Hindlimb muscle (tissue), 1 donor: ENCODE data around the gene LHX6. TPM values are rescaled to one million over a fixed set of nuclear protein-coding genes. Genes with fewer than 3 reads are reported as not detected.

ENCODE experiments used
- DNase-seq: peaks from one replicate; pipeline ENCODE4 v3.0.0-alpha.2; 2013
- polyA plus RNA-seq: library from polyadenylated mRNA; unstranded; fragments of 120-200 nt; gene quantifications from one replicate; pipeline ENCODE4 v1.2.1, GENCODE V29; 2013; ENCODE audit not compliant: insufficient read length

The LHX6 gene
- polyA plus RNA-seq, 1 donor: 7.7 TPM

- no peak for DNase-seq
These were observed 5.4 kb upstream of the LHX6 start for GRCh38 chr9:122234022-122234748.

DNA sequence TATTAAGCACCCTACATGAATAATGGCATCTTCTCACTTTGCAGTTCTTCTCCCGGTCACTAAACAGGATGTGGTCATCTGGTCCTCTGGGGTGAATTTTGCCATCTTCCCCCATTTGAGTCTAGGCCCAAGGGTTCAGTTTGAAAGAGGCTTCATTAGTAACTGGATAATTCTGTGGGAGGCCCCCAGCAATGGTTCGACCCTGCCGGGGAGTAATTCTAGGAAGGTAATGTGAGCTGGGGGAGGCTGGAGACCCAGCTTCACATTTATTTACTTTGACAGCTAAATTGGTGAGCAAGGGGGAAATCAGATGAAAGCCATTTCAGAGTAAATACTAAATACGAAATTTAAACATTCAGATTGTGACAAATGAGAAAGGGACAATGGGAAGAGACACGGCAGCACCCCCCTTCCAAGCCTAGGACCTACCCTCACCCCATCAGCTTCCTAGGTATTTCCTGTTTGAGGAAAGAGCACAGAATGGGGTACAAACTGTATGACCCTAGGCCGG, 4.1 kb upstream of the LHX6 start:
- DNase-seq: no peak

- no peak for DNase-seq
These were observed 704 bp upstream of the LHX6 start for GRCh38 chr9:122229485-122229837.

GRCh38 chr9:122228191-122228567, 578 bp downstream of the LHX6 start:
- DNase-seq: no peak

DNA sequence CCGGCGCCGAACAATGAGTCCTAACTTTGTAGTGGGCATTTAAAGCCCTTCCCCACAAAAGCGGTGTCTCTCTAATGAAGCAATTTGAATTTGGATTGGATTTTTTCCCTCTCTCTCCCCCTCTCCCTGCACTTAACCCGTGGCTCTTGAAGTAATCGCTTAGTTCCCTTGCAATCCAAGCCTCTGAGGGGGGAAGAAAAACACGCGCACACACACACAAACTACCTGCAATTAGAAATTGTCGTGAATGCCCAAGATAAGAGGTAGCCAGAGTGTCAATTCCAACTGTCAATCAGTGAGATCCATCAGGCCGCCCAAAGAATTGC, 1.2 kb downstream of the LHX6 start:
- DNase-seq: no peak

GRCh38 chr9:122226758-122227574, 1.8 kb downstream of the LHX6 start:
- DNase-seq: no peak

- no peak for DNase-seq
These were observed 2.5 kb downstream of the LHX6 start for GRCh38 chr9:122226142-122226757.

DNA sequence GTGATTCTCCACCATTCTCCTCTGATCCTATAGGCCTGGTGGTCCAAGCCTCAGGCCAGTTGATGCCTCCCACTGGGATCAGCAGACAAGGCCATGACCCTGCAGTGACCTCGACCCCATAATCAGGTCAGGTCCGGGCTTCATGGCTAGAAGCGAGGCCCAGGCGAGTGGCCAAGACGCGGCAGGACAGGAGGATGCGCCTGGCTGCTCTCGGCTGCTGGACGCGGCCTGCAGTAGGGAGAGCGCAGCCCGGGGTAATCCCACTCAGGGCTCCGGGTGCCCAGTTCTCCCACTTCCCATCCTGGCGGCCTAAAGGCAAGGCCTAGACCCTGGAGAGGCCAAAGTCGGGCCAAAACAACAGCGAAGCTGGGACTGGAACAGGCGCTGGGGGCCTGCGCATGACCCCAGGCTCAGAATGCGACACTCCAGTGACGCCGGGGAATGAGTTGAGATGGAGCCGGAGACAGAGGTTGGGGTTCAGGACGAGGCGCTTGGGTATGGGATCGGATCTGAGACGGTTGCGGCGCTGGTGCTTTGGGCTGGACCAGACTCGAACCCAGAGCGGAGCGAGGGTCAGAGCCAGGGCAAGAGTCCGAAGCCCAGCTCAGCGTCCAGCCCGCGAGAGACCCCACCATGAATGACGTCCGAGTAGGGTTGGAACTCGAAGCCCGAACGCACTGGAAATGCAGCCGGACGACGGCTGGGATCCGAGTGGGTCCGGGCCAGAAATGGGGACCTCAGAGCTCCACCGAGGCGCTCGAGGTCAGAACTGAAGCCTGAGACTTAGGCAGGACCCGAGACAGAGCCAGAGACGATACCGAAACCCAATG, 3.2 kb downstream of the LHX6 start:
- DNase-seq: no peak

- DNase-seq: no peak
These were observed 5.3 kb downstream of the LHX6 start for GRCh38 chr9:122223435-122223834.

DNA sequence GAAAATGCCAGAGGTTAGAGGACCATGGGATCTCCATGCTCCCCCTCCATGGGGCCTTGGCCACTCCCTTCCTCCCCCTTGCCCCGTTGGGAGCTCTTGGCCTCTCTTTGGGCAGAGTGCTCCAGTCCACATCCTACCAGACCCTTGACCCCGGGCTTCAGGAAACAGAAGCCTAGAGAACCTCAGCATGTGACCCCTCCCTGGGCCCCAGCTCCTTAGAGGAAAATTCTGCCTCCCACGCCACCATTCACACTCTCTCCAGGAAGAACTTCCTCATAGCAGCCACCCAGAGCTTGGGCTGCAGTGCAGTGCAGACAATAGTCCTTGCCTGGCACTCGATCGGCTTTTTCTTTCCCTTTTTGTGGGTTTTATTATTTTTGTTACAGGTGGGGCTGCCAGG, 6.0 kb downstream of the LHX6 start:
- DNase-seq: no peak

GRCh38 chr9:122221183-122221811, 7.5 kb downstream of the LHX6 start:
- no peak for DNase-seq

- DNase-seq: no peak
These were observed 8.0 kb downstream of the LHX6 start for GRCh38 chr9:122220673-122221182.

DNA sequence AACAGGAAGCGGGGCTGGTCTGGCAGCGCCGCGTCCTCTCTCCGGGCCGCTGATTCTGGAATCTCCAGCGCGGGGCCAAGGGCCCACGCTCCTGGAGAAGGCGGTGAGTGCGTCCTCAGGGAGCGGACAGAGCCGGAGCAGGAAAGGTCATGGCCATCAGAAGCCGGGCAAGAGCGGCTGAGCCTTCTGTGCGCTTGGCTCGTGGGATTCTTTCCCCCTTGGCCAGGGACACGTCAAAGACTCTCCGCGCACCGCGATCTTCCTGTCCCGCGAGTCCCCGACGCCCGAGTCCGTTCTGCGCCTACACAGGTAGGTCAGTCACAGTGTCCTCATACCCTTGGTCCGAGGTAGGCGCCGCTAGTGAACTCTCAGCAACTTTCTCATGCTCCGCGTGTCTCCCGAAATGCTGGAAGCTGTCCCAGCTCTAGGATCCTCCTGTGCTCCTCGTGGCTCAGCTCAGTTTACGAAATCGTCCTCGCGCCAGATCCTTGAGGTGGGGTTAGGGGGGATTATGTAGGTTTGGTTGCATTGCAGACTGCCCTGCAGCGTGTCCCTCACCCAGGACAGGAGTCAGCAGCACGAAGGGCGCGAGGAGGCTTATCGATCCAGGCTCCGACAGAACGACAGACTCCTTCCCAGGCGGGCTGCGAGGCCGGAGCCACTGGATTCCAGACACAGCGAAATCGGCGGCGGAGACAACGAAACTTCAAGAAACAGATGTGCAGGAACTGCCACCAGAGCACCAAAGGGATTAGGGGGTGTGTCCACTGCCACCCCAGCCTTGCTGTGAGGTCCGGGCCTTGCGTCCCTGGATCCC, 8.7 kb downstream of the LHX6 start:
- DNase-seq: no peak

- no peak for DNase-seq
These were observed 9.6 kb downstream of the LHX6 start for GRCh38 chr9:122218935-122219855.

DNA sequence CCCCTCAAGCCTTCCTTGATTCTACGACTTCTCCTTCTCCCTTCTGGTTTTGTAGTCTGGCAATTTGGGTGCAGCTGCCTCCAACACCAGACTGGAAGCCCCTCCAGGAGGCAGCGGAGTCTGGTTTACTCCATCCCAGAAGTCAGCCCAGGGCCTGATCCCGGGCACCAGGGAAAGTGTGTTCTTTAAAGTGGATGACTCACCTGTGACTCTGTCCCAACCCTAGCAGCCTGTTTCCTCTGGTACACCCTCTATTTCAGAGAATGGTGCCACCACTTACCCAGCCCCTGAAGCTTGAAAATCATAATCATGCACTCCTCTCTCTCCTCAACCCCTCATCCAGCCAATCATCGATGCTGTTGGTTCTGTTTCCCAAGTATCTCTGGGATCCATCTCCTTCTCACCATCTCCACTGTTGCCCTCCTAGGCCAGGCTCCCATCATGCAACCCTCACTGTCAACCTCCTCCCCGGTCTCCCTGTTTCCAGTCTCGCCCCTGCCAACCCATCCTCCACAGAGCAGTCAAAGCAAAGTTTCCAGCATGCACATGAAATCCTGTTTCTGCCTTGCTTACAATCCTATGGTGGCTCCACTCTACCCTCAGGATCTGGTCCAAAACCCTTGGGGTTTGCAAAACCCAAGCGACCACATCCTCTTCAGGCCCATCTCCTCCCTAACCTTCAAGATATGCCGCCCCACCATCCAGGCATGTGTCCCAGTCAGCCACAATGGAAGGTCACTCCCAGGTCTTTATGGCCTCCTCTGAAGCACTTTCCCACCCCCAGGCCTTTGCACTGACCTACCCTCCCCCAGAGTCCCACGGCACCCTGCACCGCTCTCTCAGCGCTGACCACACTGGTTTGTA, 10.5 kb downstream of the LHX6 start:
- no peak for DNase-seq

DNA sequence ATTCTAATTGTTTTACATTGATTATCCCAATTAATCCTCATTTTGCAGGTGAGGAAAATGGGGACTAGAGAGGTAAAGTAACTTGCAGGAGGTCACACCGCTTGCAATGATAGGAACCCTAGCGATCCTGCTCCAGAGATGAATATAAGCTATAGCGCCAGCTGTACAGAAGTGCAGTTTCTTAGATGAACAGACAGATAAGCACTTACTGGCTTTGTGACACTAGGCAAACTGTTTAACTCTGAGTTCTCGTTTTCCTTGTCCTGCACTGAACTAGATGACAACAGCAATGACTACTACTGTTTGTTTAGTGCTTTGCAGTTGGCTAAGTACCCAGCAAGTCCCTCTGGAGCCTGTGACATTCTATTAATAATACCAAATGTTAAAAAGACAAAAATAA, 11.1 kb downstream of the LHX6 start:
- DNase-seq: no peak

DNA sequence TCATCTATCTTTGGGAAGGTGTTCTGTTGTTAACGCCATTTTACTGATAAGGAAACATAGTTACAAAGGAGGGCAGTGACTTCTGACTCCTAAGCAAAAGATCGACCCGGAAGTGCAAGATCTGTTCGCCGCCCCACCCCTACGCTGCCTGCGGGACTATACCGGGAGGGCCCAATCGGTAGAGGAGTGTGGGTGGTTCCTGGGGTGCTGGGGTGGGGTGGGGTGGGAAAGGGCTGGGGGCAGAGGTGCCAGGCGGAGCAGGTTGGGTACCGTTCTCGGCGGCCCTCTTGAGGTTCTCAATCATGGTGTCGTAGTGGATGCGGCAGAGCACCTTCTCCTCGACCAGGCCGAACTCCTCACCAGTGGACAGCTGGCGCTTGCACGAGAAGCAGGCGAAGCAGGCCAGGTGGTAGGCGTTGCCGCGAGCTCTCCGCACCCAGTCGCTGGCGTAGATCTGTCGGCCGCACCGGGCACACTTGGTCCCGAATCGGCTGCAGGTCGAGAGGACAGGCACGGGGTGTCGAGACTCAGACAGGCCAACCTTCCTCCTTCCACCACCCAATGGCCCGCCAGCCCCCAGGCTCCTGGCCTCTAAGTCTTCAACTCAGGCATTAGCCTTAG, 11.8 kb downstream of the LHX6 start:
- no peak for DNase-seq

DNA sequence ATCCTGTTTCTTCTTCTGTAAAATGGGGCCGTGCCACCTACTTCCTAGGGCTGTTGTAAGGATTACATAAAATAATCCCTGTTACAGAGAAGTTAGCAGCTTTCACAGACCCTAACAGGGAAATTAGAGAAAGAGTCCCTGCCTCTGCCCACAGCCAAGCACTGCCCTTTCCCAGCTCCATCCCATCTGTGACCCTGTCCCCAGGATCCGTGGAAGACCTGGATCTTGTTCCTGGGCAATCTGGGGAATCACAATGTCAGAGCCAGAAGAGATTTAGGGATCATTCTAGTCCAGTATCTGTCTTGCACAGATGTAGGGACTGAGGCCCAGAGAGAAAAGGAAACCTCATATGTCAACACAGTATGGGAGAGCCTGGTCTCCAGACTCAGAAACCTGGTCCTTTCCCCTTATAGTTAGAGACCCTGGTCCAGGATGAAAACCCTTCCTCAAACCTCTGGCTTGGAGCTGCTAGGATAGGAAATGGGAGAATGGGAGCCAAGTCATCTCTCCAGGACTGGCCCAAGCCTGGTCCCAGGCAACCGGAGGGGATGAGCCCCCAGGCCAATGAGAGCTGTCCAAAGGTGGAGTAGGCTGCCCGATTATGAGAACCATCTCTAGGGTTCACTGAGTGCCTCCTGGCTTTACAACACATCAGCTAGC, 12.5 kb downstream of the LHX6 start:
- no peak for DNase-seq
